Measurements from ENCODE around the gene SLC22A4. TPM values are rescaled to one million over a fixed set of nuclear protein-coding genes. Genes with fewer than 3 reads are reported as not detected.

The SLC22A4 gene
- total and polyA plus RNA-seq, 2 experiments from 2014 or later, result 24.0 to 26.0 TPM

DNA sequence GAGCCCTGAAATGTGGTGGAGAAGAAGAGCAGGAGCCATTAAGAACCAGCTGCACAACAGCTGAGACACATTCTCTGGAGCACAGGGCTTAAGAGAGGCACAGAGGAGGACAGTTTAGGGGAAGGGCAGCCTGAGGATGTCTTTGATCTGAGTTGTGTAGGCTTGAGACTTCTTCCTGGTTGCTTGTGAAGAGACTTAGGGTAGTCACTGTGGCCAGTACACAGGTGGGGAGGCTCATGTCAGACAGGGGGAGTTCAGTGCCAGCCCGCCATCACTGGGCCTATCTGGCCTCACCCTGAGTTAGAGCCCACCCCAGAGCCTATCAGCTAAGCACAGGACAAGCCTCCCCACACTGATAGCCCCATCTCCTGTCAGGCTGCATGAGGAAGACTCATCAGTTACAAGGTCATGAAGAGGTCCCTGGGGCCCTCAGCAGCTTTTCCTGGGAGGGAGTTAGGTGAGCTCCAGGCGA is 19.8 kb downstream of the SLC22A4 start:
- Histone ChIP-seq H3K4me3 (no peak overlapping the region), H3K27ac (peak overlapping the region; percentile 62), H3F3A (ENCODE audit: insufficient read depth) (peaks cover 15% of the 10 kb centered on the region), H3K9me3 (ENCODE audit: low read depth) (no peaks in the 10 kb centered on the region), H3K36me3 (ENCODE audit: low read depth) (no peaks in the 10 kb centered on the region), H3K9ac (no peak overlapping the region), H3K4me2 (ENCODE audit: unreplicated experiment) (peak overlapping the region; percentile 27), H2AFZ (no peak overlapping the region), H4K20me1 (ENCODE audit: insufficient read depth) (no peaks in the 10 kb centered on the region), H3K4me1 (ENCODE audit: insufficient read depth) (peaks cover 16% of the 10 kb centered on the region), H3K27me3 (replicated peaks; ENCODE audit: insufficient read depth) (no peaks in the 10 kb centered on the region), H3K79me2 (ENCODE audit: insufficient read depth) (peaks cover 4% of the 10 kb centered on the region; the same call in 1 of the 2 replicates), H3K9me2 (ENCODE audit: insufficient read depth) (no peaks in the 10 kb centered on the region)
- in situ Hi-C loops (cut with MboI), result no loop called here
- TF ChIP-seq EZH2 (IDR thresholded peaks at IDR 0.05; ENCODE audit: insufficient read depth, poor library complexity, severe bottlenecking) (no peak), EZH2phosphoT487 (IDR thresholded peaks at IDR 0.05; ENCODE audit: insufficient read depth, low read depth) (no peak)
- 94 to 100% methylated on average over 2 of the region's 2 CpGs for WGBS, 2 experiments (ENCODE audit: low coverage in 1 of 2, low lambda C conversion rate in 2 of 2, missing lambda C conversion rate in 2 of 2)
- no peak for DNase-seq

DNA sequence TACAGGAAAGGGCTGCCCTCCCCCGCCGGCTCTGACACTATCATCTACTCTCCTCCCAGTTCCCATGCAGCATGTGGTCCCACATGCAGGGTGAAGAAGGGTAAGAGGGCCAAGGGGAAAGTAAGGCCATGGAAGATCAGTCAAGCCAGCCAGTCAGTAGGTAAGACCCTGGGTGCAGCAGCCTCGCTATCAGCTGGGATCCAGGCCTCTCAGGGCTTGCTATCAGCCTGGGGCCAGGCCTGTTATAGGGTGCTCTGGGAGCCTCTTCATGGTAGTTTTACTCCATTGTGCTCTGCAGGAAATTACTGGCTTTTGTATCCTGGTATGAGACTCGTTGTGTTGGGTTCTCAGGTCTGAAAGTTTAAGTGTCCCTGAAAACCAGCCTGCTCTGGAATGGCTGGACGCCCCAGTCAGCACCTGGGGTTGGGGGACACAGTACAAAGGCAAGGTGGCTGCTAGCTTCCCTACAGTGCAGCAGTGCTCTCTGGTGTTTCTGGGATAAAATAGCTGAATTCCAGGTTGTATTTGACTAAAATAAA is 21.4 kb downstream of the SLC22A4 start:
- H3K4me1 ChIP-seq (ENCODE audit: insufficient read depth), result peaks cover 14% of the 10 kb centered on the region
- peaks cover 15% of the 10 kb centered on the region for H3F3A ChIP-seq (ENCODE audit: insufficient read depth)
- H3K27me3 ChIP-seq (replicated peaks; ENCODE audit: insufficient read depth), result no peaks in the 10 kb centered on the region
- no peaks in the 10 kb centered on the region for H3K9me2 ChIP-seq (ENCODE audit: insufficient read depth)
- no peak overlapping the region for H3K9ac ChIP-seq
- H4K20me1 ChIP-seq (ENCODE audit: insufficient read depth), result no peaks in the 10 kb centered on the region
- H2AFZ ChIP-seq, result no peak overlapping the region
- H3K79me2 ChIP-seq (ENCODE audit: insufficient read depth), result 0 out of 2 replicates have a peak, but pooled peaks cover 4% of the 10 kb centered on the region
- H3K36me3 ChIP-seq (ENCODE audit: low read depth), result no peaks in the 10 kb centered on the region
- DNase-seq, result no peak
- in situ Hi-C loops (cut with MboI), result no loop called here
- no peaks in the 10 kb centered on the region for H3K9me3 ChIP-seq (ENCODE audit: low read depth)
- no peak overlapping the region for H3K27ac ChIP-seq
- TF ChIP-seq EZH2 (IDR thresholded peaks at IDR 0.05; ENCODE audit: insufficient read depth, poor library complexity, severe bottlenecking) (no peak), EZH2phosphoT487 (IDR thresholded peaks at IDR 0.05; ENCODE audit: insufficient read depth, low read depth) (no peak)
- H3K4me3 ChIP-seq, result no peak overlapping the region
- 83% methylated on average over 5 of the region's 5 CpGs for WGBS, 2 experiments (ENCODE audit: low coverage in 1 of 2, low lambda C conversion rate in 2 of 2, missing lambda C conversion rate in 2 of 2)
- no peak overlapping the region for H3K4me2 ChIP-seq (ENCODE audit: unreplicated experiment)

DNA sequence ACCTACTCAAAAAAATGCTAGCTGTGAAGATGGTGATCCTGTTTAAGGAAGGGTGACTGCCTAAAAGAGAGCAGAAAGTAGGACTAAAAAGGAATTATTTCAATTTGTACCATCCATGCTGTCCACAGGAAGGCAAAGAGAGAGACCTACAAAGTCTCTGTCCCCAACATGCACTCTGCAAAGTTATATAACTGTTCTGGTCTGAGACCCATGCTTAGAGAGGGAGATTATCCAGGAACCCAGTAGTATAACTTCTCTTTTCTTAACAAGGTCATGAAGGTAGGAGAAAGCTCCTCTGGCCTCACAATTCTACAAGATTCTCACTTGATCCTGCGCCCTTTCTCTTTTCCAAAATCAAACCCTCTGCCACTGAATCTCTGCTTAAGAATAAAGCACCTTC is 25.8 kb downstream of the SLC22A4 start:
- 100% methylated on average over 1 of the region's 1 CpG for WGBS, 2 experiments (ENCODE audit: low coverage in 1 of 2, low lambda C conversion rate in 2 of 2, missing lambda C conversion rate in 2 of 2)

DNA sequence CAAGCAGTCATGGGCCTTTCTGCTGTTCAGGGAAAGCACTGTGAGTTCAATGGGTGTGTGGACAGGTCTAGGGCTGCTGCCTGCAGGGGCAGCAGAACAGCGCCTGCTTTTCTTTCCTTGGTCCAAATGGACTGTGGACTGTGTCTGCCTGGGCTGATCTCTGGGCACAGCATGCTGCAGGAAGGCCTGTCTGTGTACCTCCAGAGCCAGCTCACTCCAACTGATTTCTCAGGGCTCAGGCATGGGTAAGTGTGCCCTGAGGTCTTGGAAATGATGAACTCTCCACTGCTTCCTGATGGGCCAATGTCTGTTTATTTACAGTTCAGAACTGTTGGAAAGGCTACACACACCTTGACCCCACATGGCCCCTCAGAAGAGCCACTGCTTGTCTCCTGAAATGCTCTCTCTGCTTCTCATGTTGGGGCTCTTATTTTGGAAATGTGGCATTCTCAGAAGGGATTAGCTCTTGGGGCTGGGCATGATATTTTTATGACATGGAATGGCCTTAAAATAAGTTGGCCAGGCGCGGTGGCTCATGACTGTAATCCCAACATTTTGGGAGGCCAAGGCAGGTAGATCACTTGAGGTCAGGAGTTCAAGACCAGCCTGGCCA is 27.0 kb downstream of the SLC22A4 start:
- Histone ChIP-seq H3K36me3 (ENCODE audit: low read depth) (0 out of 2 replicates have a peak, but pooled peaks cover 8% of the 10 kb centered on the region), H3K9me2 (ENCODE audit: insufficient read depth) (no peaks in the 10 kb centered on the region), H3K4me1 (ENCODE audit: insufficient read depth) (peaks cover 4% of the 10 kb centered on the region), H4K20me1 (ENCODE audit: insufficient read depth) (no peaks in the 10 kb centered on the region), H3K9me3 (ENCODE audit: low read depth) (no peaks in the 10 kb centered on the region), H3K79me2 (ENCODE audit: insufficient read depth) (no peaks in the 10 kb centered on the region), H3K27ac (no peak overlapping the region), H3F3A (ENCODE audit: insufficient read depth) (no peaks in the 10 kb centered on the region), H3K9ac (no peak overlapping the region), H3K4me2 (ENCODE audit: unreplicated experiment) (no peak overlapping the region), H2AFZ (no peak overlapping the region), H3K27me3 (replicated peaks; ENCODE audit: insufficient read depth) (no peaks in the 10 kb centered on the region), H3K4me3 (no peak overlapping the region)
- in situ Hi-C loops (cut with MboI), result no loop called here
- no peak for DNase-seq
- no peak for TF ChIP-seq EZH2 (IDR thresholded peaks at IDR 0.05; ENCODE audit: insufficient read depth, poor library complexity, severe bottlenecking)
- no peak for TF ChIP-seq EZH2phosphoT487 (IDR thresholded peaks at IDR 0.05; ENCODE audit: insufficient read depth, low read depth)
- 97 to 98% methylated on average over 3 of the region's 3 CpGs for WGBS, 2 experiments (ENCODE audit: low coverage in 1 of 2, low lambda C conversion rate in 2 of 2, missing lambda C conversion rate in 2 of 2)

More for the DNA sequence above, 25.8 kb downstream of the SLC22A4 start:
- H3K4me3 ChIP-seq, result no peak overlapping the region
- peaks cover 4% of the 10 kb centered on the region for H3K4me1 ChIP-seq (ENCODE audit: insufficient read depth)
- no peak overlapping the region for H3K27ac ChIP-seq
- no peak overlapping the region for H3K9ac ChIP-seq
- no peaks in the 10 kb centered on the region for H3K79me2 ChIP-seq (ENCODE audit: insufficient read depth)
- no peaks in the 10 kb centered on the region for H3K9me3 ChIP-seq (ENCODE audit: low read depth)
- no peak overlapping the region for H2AFZ ChIP-seq
- H3K27me3 ChIP-seq (replicated peaks; ENCODE audit: insufficient read depth), result no peaks in the 10 kb centered on the region
- in situ Hi-C loops (cut with MboI), result no loop called here
- no peak overlapping the region for H3K4me2 ChIP-seq (ENCODE audit: unreplicated experiment)
- H3K36me3 ChIP-seq (ENCODE audit: low read depth), result 0 out of 2 replicates have a peak, but pooled peaks cover 8% of the 10 kb centered on the region
- H3F3A ChIP-seq (ENCODE audit: insufficient read depth), result no peaks in the 10 kb centered on the region
- no peaks in the 10 kb centered on the region for H4K20me1 ChIP-seq (ENCODE audit: insufficient read depth)
- no peak for TF ChIP-seq EZH2phosphoT487 (IDR thresholded peaks at IDR 0.05; ENCODE audit: insufficient read depth, low read depth)
- TF ChIP-seq EZH2 (IDR thresholded peaks at IDR 0.05; ENCODE audit: insufficient read depth, poor library complexity, severe bottlenecking), result no peak
- no peak for DNase-seq
- no peaks in the 10 kb centered on the region for H3K9me2 ChIP-seq (ENCODE audit: insufficient read depth)

Data from GM23248 (cell line).